Measurements from ENCODE around the gene IL13RA1. TPM values are rescaled to one million over a fixed set of nuclear protein-coding genes. Genes with fewer than 3 reads are reported as not detected.
A peak's percentile ranks its signal among the peaks of the same experiment; 100 is the strongest.

The IL13RA1 gene
- total and polyA plus RNA-seq, 10 of the 15 experiments (the other 5 are each of a cell fraction or from before 2014, with no cell fraction given) = 2.3 to 14.2 (median 8.4) TPM

GRCh38 chrX:118824173-118824730 lies 96.8 kb downstream of the IL13RA1 start:
- FAIRE-seq = no peak
- RAD21 ChIA-PET (ENCODE audit: unreplicated experiment) = no interaction called here
- H3K79me2 ChIP-seq (ENCODE audit: control insufficient read depth, insufficient read depth, low read length) = no peaks in the 10 kb centered on the region
- no TSS peak for BruUV-seq (replicated peaks)
- SMC1A ChIA-PET (ENCODE audit: uncharacterized antibody, unreplicated experiment) = interaction anchor here (1.3 kb wide), 1 partner anchor 17 kb away, joined by 5 read pairs; no protein-coding TSS in a partner anchor
- in situ Hi-C loops (cut with MboI) = no loop called here
- H3K4me2 ChIP-seq (ENCODE audit: control insufficient read depth, insufficient read depth) = no peak overlapping the region
- no peak for DNase-seq (ENCODE audit: low read depth, low spot score)
- no peaks in the 10 kb centered on the region for H4K20me1 ChIP-seq (ENCODE audit: control insufficient read depth, insufficient read depth)
- intact Hi-C loops (cut with micrococcal nuclease; ENCODE audit: unreplicated experiment) = no loop called here
- TF ChIP-seq TARDBP (IDR thresholded peaks at IDR 0.05; ENCODE audit: borderline replicate concordance) (no peak), SUZ12 (IDR thresholded peaks at IDR 0.05; ENCODE audit: unreplicated experiment) (peak; percentile 32), ESRRA (IDR thresholded peaks at IDR 0.05; ENCODE audit: low read length) (no peak), HSF1 (IDR thresholded peaks at IDR 0.05; ENCODE audit: low read depth, low read length) (no peak)
- H3K9ac ChIP-seq (ENCODE audit: control insufficient read depth, insufficient read depth, low read length) = no peak overlapping the region
- no peak overlapping the region for H3K27ac ChIP-seq (ENCODE audit: control insufficient read depth, insufficient read depth)
- H2AFZ ChIP-seq (ENCODE audit: control insufficient read depth, low read depth, low read length) = no peak overlapping the region
- WGBS (ENCODE audit: insufficient coverage, insufficient replicate concordance, low lambda C conversion rate, missing lambda C conversion rate) = 25% methylated on average over 22 of the region's 22 CpGs
- ATAC-seq = no peak
- POLR2A ChIA-PET = no interaction called here
- H3K36me3 ChIP-seq (ENCODE audit: control insufficient read depth in 2 of 2, insufficient read depth in 2 of 2, low read length in 1 of 2) = no peaks in the 10 kb centered on the region
- H3K27me3 ChIP-seq (replicated peaks in 1 of 2; ENCODE audit: control insufficient read depth in 2 of 2, insufficient read depth in 2 of 2, low read length in 1 of 2) = peaks cover 2 to 6% of the 10 kb centered on the region in 2 experiments; a peak in 2 of 4 replicates
- H3K4me1 ChIP-seq (ENCODE audit: control insufficient read depth, insufficient read depth, low read length) = no peaks in the 10 kb centered on the region
- H3K9me3 ChIP-seq (replicated peaks; ENCODE audit: control insufficient read depth, insufficient read depth, low read length) = no peaks in the 10 kb centered on the region
- CTCF ChIA-PET = interaction anchor here (0.6 to 0.9 kb wide), 3 partner anchors 15 to 336 kb away, joined by 3 to 4 read pairs (median 3); no protein-coding TSS in a partner anchor
- no peak overlapping the region for H3K4me3 ChIP-seq

GRCh38 chrX:118825227-118825626 lies 97.8 kb downstream of the IL13RA1 start:
- no peak for ATAC-seq
- Histone ChIP-seq H3K27ac (ENCODE audit: control insufficient read depth, insufficient read depth) (no peak overlapping the region), H3K27me3 (replicated peaks in 1 of 2; ENCODE audit: control insufficient read depth in 2 of 2, insufficient read depth in 2 of 2, low read length in 1 of 2) (peaks cover 2 to 6% of the 10 kb centered on the region in 2 experiments; a peak in 2 of 4 replicates), H3K79me2 (ENCODE audit: control insufficient read depth, insufficient read depth, low read length) (no peaks in the 10 kb centered on the region), H3K36me3 (ENCODE audit: control insufficient read depth in 2 of 2, insufficient read depth in 2 of 2, low read length in 1 of 2) (no peaks in the 10 kb centered on the region), H3K4me2 (ENCODE audit: control insufficient read depth, insufficient read depth) (no peak overlapping the region), H3K9ac (ENCODE audit: control insufficient read depth, insufficient read depth, low read length) (no peak overlapping the region), H3K4me1 (ENCODE audit: control insufficient read depth, insufficient read depth, low read length) (no peaks in the 10 kb centered on the region), H3K4me3 (no peak overlapping the region), H4K20me1 (ENCODE audit: control insufficient read depth, insufficient read depth) (no peaks in the 10 kb centered on the region), H2AFZ (ENCODE audit: control insufficient read depth, low read depth, low read length) (no peak overlapping the region), H3K9me3 (replicated peaks; ENCODE audit: control insufficient read depth, insufficient read depth, low read length) (no peaks in the 10 kb centered on the region)
- 26% methylated on average over 16 of the region's 16 CpGs for WGBS (ENCODE audit: insufficient coverage, insufficient replicate concordance, low lambda C conversion rate, missing lambda C conversion rate)
- CTCF ChIA-PET = no interaction called here
- intact Hi-C loops (cut with micrococcal nuclease; ENCODE audit: unreplicated experiment) (no loop called here), in situ Hi-C loops (cut with MboI) (no loop called here)
- DNase-seq (ENCODE audit: low read depth, low spot score) = no peak
- FAIRE-seq = no peak
- SMC1A ChIA-PET (ENCODE audit: uncharacterized antibody, unreplicated experiment) = no interaction called here
- POLR2A ChIA-PET = no interaction called here
- no TSS peak for BruUV-seq (replicated peaks)
- RAD21 ChIA-PET (ENCODE audit: unreplicated experiment) = no interaction called here
- TF ChIP-seq CBX3 (IDR thresholded peaks at IDR 0.05; ENCODE audit: borderline replicate concordance, low read depth) (no peak), KAT2A (conservative IDR thresholded peaks at IDR 0.05; ENCODE audit: control insufficient read depth, low read depth, low read length) (no peak), ZBTB40 (IDR thresholded peaks at IDR 0.05; ENCODE audit: borderline replicate concordance) (no peak), POLR2A (IDR thresholded peaks at IDR 0.05; ENCODE audit: low read depth, low read length) (no peak), E2F8 (IDR thresholded peaks at IDR 0.05; ENCODE audit: low read depth, partially characterized antibody) (no peak)
